HT1080 (cell line): ENCODE measurements around the gene RAB4A. TPM values are rescaled to one million over a fixed set of nuclear protein-coding genes. Genes with fewer than 3 reads are reported as not detected.
"Not testable (repeated sequence)": the region's sequence is repeated elsewhere in the genome, so short reads cannot be mapped to it uniquely, and the experiment has no call there.

Source experiments
- DNase-seq: peaks from one replicate; pipeline ENCODE4 v3.0.0-alpha.2; 2015; ENCODE audit warnings: low read depth
- total RNA-seq: library from RNA; depleted of rRNA; stranded (reverse); fragments of >200 nt; shearing (Covaris generic); gene quantifications from 2 replicates; pipeline ENCODE4 v1.2.3, GENCODE V29; 2014

RAB4A gene
- total RNA-seq, 1 experiment from 2014 or later = 51.5 TPM

GRCh38 chr1:229296541-229296941 lies 25.6 kb downstream of the RAB4A start:
- DNase-seq = peak; percentile 32

- DNase-seq = no peak
Measured at GRCh38 chr1:229297746-229298145, 26.8 kb downstream of the RAB4A start.

- DNase-seq = no peak
Measured at GRCh38 chr1:229298420-229298819, 27.5 kb downstream of the RAB4A start.

- no peak for DNase-seq
Measured at GRCh38 chr1:229298887-229299503, 28.1 kb downstream of the RAB4A start.

GRCh38 chr1:229300099-229300757 lies 29.3 kb downstream of the RAB4A start:
- peak; percentile 10 for DNase-seq

- DNase-seq = no peak
Measured at GRCh38 chr1:229302740-229303139, 31.8 kb downstream of the RAB4A start.

GRCh38 chr1:229303855-229304254 lies 32.9 kb downstream of the RAB4A start:
- no peak for DNase-seq

GRCh38 chr1:229305392-229305791 lies 34.5 kb downstream of the RAB4A start:
- no peak for DNase-seq

GRCh38 chr1:229309074-229309473 lies 38.2 kb downstream of the RAB4A start:
- no peak for DNase-seq

GRCh38 chr1:229309684-229310083 lies 38.8 kb downstream of the RAB4A start:
- DNase-seq = no peak

GRCh38 chr1:229310833-229311232 lies 39.9 kb downstream of the RAB4A start:
- no peak for DNase-seq

- no peak for DNase-seq
Measured at GRCh38 chr1:229316166-229316565, 45.3 kb downstream of the RAB4A start.

GRCh38 chr1:229318056-229318455 lies 47.1 kb downstream of the RAB4A start:
- no peak for DNase-seq

GRCh38 chr1:229319487-229319886 lies 48.6 kb downstream of the RAB4A start:
- DNase-seq = no peak

- DNase-seq = no peak
Measured at GRCh38 chr1:229323201-229323600, 52.3 kb downstream of the RAB4A start.

- DNase-seq = no peak
Measured at GRCh38 chr1:229323885-229324553, 53.1 kb downstream of the RAB4A start.

- no peak for DNase-seq
Measured at GRCh38 chr1:229325401-229325800, 54.5 kb downstream of the RAB4A start.

GRCh38 chr1:229325853-229326487 lies 55.1 kb downstream of the RAB4A start:
- no peak for DNase-seq

- DNase-seq = no peak
Measured at GRCh38 chr1:229326601-229327000, 55.7 kb downstream of the RAB4A start.

- not testable (repeated sequence) for DNase-seq
Measured at GRCh38 chr1:229327765-229328164, 56.9 kb downstream of the RAB4A start.

- DNase-seq = no peak
Measured at GRCh38 chr1:229328598-229329362, 57.9 kb downstream of the RAB4A start.
